HG02981 (cell line): ENCODE results near the gene VPS51.

ENCODE experiments used
- ATAC-seq: cut with Tn5 transposase; IDR thresholded peaks from one replicate; pipeline ENCODE4 v1.9.1; 2021; ENCODE audit warnings: mild to moderate bottlenecking, moderate library complexity; ENCODE audit not compliant: unreplicated experiment

The VPS51 gene

GRCh38 chr11:65104628-65105027, 8.6 kb downstream of the VPS51 start:
- ATAC-seq, result no peak

DNA sequence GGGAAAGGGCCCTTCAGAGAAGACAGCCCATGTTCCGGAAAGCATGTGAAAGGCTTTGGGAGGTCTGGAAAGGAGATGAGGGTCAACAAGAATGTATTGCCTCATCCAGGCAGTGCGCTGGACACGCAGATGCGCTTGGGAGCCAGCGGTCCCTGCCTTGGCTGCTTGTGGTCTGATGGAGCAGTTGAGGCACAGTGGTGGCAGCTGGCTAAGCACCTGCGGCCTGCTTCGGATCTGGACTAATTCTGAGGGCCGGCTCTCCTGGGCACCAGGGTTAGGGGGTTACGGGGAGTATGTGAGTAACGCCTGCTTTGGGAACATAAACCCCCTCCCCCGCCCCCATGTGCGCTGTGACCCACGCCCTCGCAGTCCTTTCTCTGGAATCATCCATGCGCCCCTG, 11.1 kb downstream of the VPS51 start:
- no peak for ATAC-seq

DNA sequence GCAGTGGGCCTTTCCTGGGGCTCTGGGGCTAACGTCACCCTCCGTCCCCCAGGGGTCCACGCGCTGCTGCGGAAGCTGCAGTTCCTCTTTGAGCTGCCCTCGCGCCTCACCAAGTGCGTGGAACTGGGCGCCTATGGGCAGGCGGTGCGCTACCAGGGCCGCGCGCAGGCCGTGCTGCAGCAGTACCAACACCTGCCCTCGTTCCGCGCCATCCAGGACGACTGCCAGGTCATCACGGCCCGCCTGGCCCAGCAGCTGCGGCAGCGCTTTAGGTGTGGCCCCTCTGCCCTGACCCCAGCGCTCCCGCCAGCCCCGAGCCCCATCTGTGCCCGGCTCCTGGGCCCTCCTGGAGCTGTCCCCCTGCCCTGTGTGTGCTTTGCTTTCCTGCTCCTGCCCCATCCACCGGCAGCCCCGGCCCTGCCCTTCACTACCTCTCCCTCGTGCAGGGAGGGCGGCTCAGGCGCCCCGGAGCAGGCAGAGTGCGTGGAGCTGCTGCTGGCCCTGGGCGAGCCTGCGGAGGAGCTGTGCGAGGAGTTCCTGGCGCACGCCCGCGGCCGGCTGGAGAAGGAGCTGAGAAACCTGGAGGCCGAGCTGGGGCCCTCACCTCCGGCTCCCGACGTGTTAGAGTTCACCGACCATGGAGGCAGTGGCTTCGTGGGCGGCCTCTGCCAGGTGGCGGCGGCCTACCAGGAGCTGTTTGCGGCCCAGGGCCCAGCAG, 11.9 kb downstream of the VPS51 start:
- no peak for ATAC-seq

GRCh38 chr11:65108469-65109123, 12.6 kb downstream of the VPS51 start:
- no peak for ATAC-seq

- no peak for ATAC-seq
Measured at GRCh38 chr11:65109231-65110198, 13.5 kb downstream of the VPS51 start.

DNA sequence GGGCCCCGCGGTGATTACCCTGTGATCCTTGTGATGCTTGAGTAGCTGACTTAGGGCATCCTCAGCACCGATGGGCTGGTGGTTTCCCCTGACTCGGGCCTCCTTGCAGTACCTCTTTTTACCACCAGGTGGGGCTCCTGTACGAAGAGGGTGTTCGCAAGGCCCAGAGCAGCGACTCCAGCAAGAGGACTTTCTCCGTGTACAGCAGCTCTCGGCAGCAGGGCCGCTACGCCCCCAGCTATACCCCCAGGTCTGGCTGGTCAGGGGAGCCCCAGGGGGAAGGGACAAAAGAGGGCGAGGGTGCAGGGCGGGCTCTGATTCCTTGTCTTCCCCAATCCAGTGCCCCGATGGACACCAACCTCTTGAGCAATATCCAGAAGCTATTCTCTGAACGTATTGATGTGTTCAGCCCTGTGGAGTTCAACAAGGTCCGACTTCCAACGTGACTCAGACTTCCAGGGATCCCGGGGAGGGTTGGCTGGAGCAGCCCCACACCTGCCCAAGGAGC, 14.4 kb downstream of the VPS51 start:
- no peak for ATAC-seq

- no peak for ATAC-seq
Measured at GRCh38 chr11:65111159-65111743, 15.2 kb downstream of the VPS51 start.

GRCh38 chr11:65111744-65112545, 15.9 kb downstream of the VPS51 start, which contains the start of gene TM7SF2:
TSS of gene TM7SF2 (plus strand) at chr11:65111872. CDS start at chr11:65112016, 144 bp downstream.
- ATAC-seq, result peak; percentile 60

- no peak for ATAC-seq
Measured at GRCh38 chr11:65112546-65113360, 16.7 kb downstream of the VPS51 start.

DNA sequence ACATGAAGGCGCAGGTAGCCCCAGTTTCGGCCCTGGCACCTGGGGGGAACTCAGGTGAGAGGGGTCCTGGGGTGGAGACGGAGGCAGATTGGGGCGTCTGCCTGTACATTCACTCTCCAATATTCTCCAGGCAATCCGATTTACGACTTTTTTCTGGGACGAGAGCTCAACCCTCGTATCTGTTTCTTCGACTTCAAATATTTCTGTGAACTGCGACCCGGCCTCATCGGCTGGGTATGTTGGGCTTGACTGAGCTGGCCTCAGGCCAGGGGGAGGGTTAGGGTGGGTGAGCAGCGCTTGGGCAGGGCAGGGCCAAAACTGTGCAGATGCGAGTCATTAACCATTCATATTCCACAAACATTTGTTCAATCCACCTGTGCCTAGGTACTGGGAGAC, 17.3 kb downstream of the VPS51 start:
- ATAC-seq, result no peak

DNA sequence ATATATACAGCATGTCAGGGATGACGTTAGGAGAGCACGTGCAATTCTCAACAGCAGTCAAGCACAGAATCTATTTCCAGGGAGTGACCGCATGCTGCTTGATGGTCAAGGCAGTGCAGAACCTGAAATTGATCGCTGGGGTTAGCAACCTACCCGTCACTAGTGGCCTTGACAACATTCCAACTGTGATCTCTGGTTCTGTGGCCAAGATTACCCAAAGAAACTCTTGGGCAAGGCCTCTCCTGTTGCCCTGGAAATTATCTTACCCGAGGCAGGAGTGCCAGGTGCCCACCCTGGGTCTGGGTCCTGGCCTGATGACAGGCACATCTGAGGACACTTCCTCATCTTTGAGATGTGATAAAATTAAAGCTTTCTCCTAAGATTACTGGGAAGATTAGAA, 17.8 kb downstream of the VPS51 start:
- ATAC-seq, result no peak

DNA sequence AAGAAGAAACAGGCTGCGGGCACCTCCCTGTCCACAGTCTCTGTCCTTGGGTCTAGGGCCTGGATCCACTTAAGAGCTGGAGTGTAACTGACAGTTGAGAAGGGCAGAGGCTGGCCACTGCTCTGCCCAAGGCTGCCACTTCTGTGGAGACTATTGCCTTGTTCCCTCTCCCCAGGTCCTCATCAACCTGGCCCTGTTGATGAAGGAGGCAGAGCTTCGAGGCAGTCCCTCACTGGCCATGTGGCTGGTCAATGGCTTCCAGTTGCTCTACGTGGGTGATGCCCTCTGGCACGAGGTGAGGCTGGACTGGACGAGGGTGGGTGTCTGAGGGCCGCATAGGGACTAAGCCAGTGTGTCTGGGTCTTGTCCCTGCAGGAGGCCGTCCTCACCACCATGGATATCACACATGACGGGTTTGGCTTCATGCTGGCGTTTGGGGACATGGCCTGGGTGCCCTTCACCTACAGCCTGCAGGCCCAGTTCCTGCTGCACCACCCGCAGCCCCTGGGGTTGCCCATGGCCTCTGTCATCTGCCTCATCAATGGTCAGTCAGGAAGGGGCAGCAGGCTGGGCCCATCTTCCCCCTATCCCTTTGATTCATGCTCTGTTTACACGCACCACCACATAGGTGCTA, 18.6 kb downstream of the VPS51 start:
- ATAC-seq, result no peak

- no peak for ATAC-seq
Measured at GRCh38 chr11:65115361-65116082, 19.5 kb downstream of the VPS51 start.

DNA sequence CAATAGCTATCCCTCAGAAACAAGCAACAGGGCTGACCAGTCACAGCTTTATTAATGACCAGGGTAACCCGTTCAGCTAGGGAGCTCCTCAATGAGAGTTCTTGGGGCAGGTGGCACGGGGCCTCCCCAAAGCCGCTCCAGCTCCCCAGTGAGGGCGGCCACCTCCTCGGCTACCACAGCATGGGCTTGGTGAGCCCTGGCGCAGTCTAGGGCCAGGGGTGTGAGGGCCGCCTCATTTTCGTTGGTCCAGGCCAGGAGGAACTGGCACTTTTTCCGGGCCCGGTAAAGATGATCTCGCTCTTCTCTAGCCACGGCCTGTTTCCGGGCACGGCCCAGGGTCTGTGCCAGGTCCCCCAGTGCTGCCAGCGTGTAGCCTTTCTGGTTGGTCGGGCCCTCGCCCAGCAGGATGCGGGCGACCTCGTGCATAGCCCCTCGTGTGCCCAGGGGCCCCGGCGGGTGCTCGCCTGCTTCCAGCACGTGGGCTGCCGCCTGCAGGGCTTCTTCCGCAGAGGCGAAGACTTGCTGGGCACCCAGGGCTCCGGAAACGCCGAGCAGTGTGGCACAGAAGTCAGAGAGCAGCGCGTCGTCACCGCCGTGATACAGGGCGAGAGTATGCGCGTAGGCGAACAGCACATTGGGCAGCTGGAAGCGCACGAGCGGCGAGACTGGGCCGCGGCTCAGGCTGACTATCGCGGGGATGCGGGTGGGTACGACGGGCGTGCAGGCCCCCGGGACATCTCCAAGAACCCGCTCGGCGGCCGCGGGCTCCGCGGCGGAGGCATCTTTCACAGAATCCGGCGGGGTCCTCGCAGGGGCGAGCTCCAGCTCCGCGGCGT, 20.6 kb downstream of the VPS51 start:
- ATAC-seq, result no peak

GRCh38 chr11:65117206-65118096, 21.4 kb downstream of the VPS51 start, which contains the start of gene ZNHIT2:
TSS of gene ZNHIT2 (minus strand) at chr11:65117701. CDS start at chr11:65117653, 48 bp downstream.
- peak; percentile 59 for ATAC-seq
